HG03175 (cell line): ENCODE results near the gene DUSP2.

ENCODE experiments used
- ATAC-seq: cut with Tn5 transposase; IDR thresholded peaks from one replicate; pipeline ENCODE4 v1.9.1; 2021; ENCODE audit warnings: mild to moderate bottlenecking, moderate library complexity; ENCODE audit not compliant: unreplicated experiment

The DUSP2 gene

GRCh38 chr2:96135171-96135570 lies 10.1 kb downstream of the DUSP2 start:
- no peak for ATAC-seq

- ATAC-seq = no peak
These were observed 10.8 kb downstream of the DUSP2 start for GRCh38 chr2:96134421-96134820.

GRCh38 chr2:96131813-96132745 lies 13.2 kb downstream of the DUSP2 start:
- no peak for ATAC-seq

- no peak for ATAC-seq
These were observed 14.0 kb downstream of the DUSP2 start for GRCh38 chr2:96131152-96131812.

- ATAC-seq = no peak
These were observed 14.8 kb downstream of the DUSP2 start for GRCh38 chr2:96130483-96130882.

GRCh38 chr2:96129528-96130120 lies 15.6 kb downstream of the DUSP2 start:
- no peak for ATAC-seq

- no peak for ATAC-seq
These were observed 16.8 kb downstream of the DUSP2 start for GRCh38 chr2:96128456-96128855.

GRCh38 chr2:96124406-96125265 lies 20.6 kb downstream of the DUSP2 start:
- no peak for ATAC-seq

- no peak for ATAC-seq
These were observed 21.3 kb downstream of the DUSP2 start for GRCh38 chr2:96123936-96124335.

GRCh38 chr2:96123290-96123689 lies 21.9 kb downstream of the DUSP2 start:
- ATAC-seq = no peak

- no peak for ATAC-seq
These were observed 22.8 kb downstream of the DUSP2 start for GRCh38 chr2:96122391-96122790.

- no peak for ATAC-seq
These were observed 23.8 kb downstream of the DUSP2 start for GRCh38 chr2:96121414-96121813.

- ATAC-seq = no peak
These were observed 24.2 kb downstream of the DUSP2 start for GRCh38 chr2:96120991-96121390.

- ATAC-seq = no peak
These were observed 25.0 kb downstream of the DUSP2 start for GRCh38 chr2:96120091-96120720.

- ATAC-seq = no peak
These were observed 25.9 kb downstream of the DUSP2 start for GRCh38 chr2:96119389-96119751.

- no peak for ATAC-seq
These were observed 26.4 kb downstream of the DUSP2 start for GRCh38 chr2:96118698-96119388.

- ATAC-seq = no peak
These were observed 27.3 kb downstream of the DUSP2 start for GRCh38 chr2:96117701-96118588.

GRCh38 chr2:96116879-96117533 lies 28.2 kb downstream of the DUSP2 start:
- ATAC-seq = peak; percentile 65
